Mesothelial cell of epicardium (in vitro differentiated cells): ENCODE data around the gene AKAP7. TPM values are rescaled to one million over a fixed set of nuclear protein-coding genes. Genes with fewer than 3 reads are reported as not detected.

Experiments
- DNase-seq, 2 experiments: peaks; one replicate each; pipeline ENCODE4 v3.0.0; 2021; ENCODE audit warnings: low spot score in 2 of 2; ENCODE audit not compliant: unreplicated experiment in 2 of 2
- H3K27ac Mint-ChIP-seq: 2 replicates; pipeline ENCODE4 v1.8.0; 2021; ENCODE audit warnings: mixed read lengths
- H3K27me3 Mint-ChIP-seq: 2 replicates; pipeline ENCODE4 v1.8.0; 2021; ENCODE audit warnings: low read depth, mixed read lengths
- H3K36me3 Mint-ChIP-seq: 2 replicates; pipeline ENCODE4 v1.8.0; 2021; ENCODE audit warnings: mixed read lengths
- H3K4me1 Mint-ChIP-seq: 2 replicates; pipeline ENCODE4 v1.8.0; 2021; ENCODE audit warnings: mixed read lengths
- H3K4me3 Mint-ChIP-seq: 2 replicates; pipeline ENCODE4 v1.8.0; 2021; ENCODE audit warnings: mild to moderate bottlenecking, moderate library complexity, mixed read lengths
- H3K9me3 Mint-ChIP-seq: 2 replicates; pipeline ENCODE4 v1.8.0; 2021; ENCODE audit warnings: mixed read lengths
- CTCF ChIP-seq: fragments of 200-600 bp; sonication (generic); IDR thresholded peaks from one replicate; pipeline ENCODE4 v1.5.0; 2021; ENCODE audit warnings: antibody characterized with exemption; ENCODE audit not compliant: unreplicated experiment
- total RNA-seq: library from RNA; stranded (reverse); gene quantifications from 3 replicates; pipeline ENCODE4 v1.2.1, GENCODE V29; 2021

The AKAP7 gene
- total RNA-seq, 1 donor from 2014 or later = 10.0 TPM

- Mint-ChIP-seq H3K9me3 (peaks cover 6% of the 10 kb centered on the region), H3K36me3 (peaks cover 6% of the 10 kb centered on the region), H3K27me3 (no peaks in the 10 kb centered on the region), H3K4me3 (peak overlapping the region; percentile 78), H3K27ac (peak overlapping the region; percentile 93), H3K4me1 (peaks cover 18% of the 10 kb centered on the region)
- no peak for TF ChIP-seq CTCF
- no peak for DNase-seq
Observed at GRCh38 chr6:131134220-131134979, 867 bp upstream of the AKAP7 start.

- TF ChIP-seq CTCF = no peak
- Mint-ChIP-seq H3K27me3 (no peaks in the 10 kb centered on the region), H3K4me1 (peaks cover 18% of the 10 kb centered on the region), H3K36me3 (peaks cover 6% of the 10 kb centered on the region), H3K27ac (peak overlapping the region; percentile 93), H3K4me3 (peak overlapping the region; percentile 78), H3K9me3 (peaks cover 6% of the 10 kb centered on the region)
- DNase-seq = no peak
Observed at GRCh38 chr6:131134980-131135243, 355 bp upstream of the AKAP7 start.

- no peak for DNase-seq
- no peak for TF ChIP-seq CTCF
- Mint-ChIP-seq H3K36me3 (peaks cover 6% of the 10 kb centered on the region), H3K27me3 (no peaks in the 10 kb centered on the region), H3K4me1 (peaks cover 18% of the 10 kb centered on the region), H3K4me3 (peak overlapping the region; percentile 90), H3K27ac (peak overlapping the region; percentile 97), H3K9me3 (peaks cover 6% of the 10 kb centered on the region)
Observed at GRCh38 chr6:131136021-131136786, 937 bp downstream of the AKAP7 start.

- H3K4me1 Mint-ChIP-seq = peaks cover 14% of the 10 kb centered on the region
- H3K27me3 Mint-ChIP-seq = no peaks in the 10 kb centered on the region
- H3K36me3 Mint-ChIP-seq = peaks cover 13% of the 10 kb centered on the region
- peaks cover 13% of the 10 kb centered on the region for H3K9me3 Mint-ChIP-seq
- H3K27ac Mint-ChIP-seq = no peak overlapping the region
- TF ChIP-seq CTCF = no peak
- H3K4me3 Mint-ChIP-seq = no peak overlapping the region
- DNase-seq = no peak
Observed at GRCh38 chr6:131139599-131139998, 4.3 kb downstream of the AKAP7 start.

GRCh38 chr6:131143319-131143718, 8.1 kb downstream of the AKAP7 start:
- no peak overlapping the region for H3K27ac Mint-ChIP-seq
- H3K36me3 Mint-ChIP-seq = peaks cover 9% of the 10 kb centered on the region
- no peaks in the 10 kb centered on the region for H3K4me1 Mint-ChIP-seq
- H3K4me3 Mint-ChIP-seq = no peak overlapping the region
- no peaks in the 10 kb centered on the region for H3K27me3 Mint-ChIP-seq
- TF ChIP-seq CTCF = no peak
- DNase-seq = no peak
- peaks cover 7% of the 10 kb centered on the region for H3K9me3 Mint-ChIP-seq
